ENCODE measurements around the gene OR2A7.
"Not testable (repeated sequence)": the region's sequence is repeated elsewhere in the genome, so short reads cannot be mapped to it uniquely, and the experiment has no call there.

The OR2A7 gene

GRCh38 chr7:144264692-144265091 lies at the start of gene OR2A7:
Gene OR2A7, minus strand, starts transcription at chr7:144264792. Its CDS starts 5,164 bp downstream, at chr7:144259628.
- DNase-seq (ENCODE audit: low spot score); in situ Hi-C loops (cut with MboI; ENCODE audit: low sequenced_read_pairs, unreplicated experiment): not testable (repeated sequence)

- DNase-seq (ENCODE audit: low spot score); in situ Hi-C loops (cut with MboI; ENCODE audit: low sequenced_read_pairs, unreplicated experiment): not testable (repeated sequence)
Measured at GRCh38 chr7:144311872-144312469, 47.4 kb upstream of the OR2A7 start, which contains the start of gene OR2A1. Gene OR2A1, plus strand, starts transcription at chr7:144312419. Its CDS starts 5,706 bp downstream, at chr7:144318125.

- DNase-seq (ENCODE audit: low spot score); in situ Hi-C loops (cut with MboI; ENCODE audit: low sequenced_read_pairs, unreplicated experiment): not testable (repeated sequence)
Measured at GRCh38 chr7:144311218-144311617, 46.6 kb upstream of the OR2A7 start.

GRCh38 chr7:144309702-144310101 lies 45.1 kb upstream of the OR2A7 start:
- in situ Hi-C loops (cut with MboI; ENCODE audit: low sequenced_read_pairs, unreplicated experiment); DNase-seq (ENCODE audit: low spot score): not testable (repeated sequence)

GRCh38 chr7:144305156-144305555 lies 40.6 kb upstream of the OR2A7 start:
- DNase-seq (ENCODE audit: low spot score); in situ Hi-C loops (cut with MboI; ENCODE audit: low sequenced_read_pairs, unreplicated experiment): not testable (repeated sequence)

GRCh38 chr7:144303607-144304006 lies 39.0 kb upstream of the OR2A7 start:
- DNase-seq (ENCODE audit: low spot score); in situ Hi-C loops (cut with MboI; ENCODE audit: low sequenced_read_pairs, unreplicated experiment): not testable (repeated sequence)

GRCh38 chr7:144302578-144303303 lies 38.1 kb upstream of the OR2A7 start:
- in situ Hi-C loops (cut with MboI; ENCODE audit: low sequenced_read_pairs, unreplicated experiment); DNase-seq (ENCODE audit: low spot score): not testable (repeated sequence)

GRCh38 chr7:144293794-144294499 lies 29.4 kb upstream of the OR2A7 start:
- in situ Hi-C loops (cut with MboI; ENCODE audit: low sequenced_read_pairs, unreplicated experiment); DNase-seq (ENCODE audit: low spot score): not testable (repeated sequence)

- in situ Hi-C loops (cut with MboI; ENCODE audit: low sequenced_read_pairs, unreplicated experiment); DNase-seq (ENCODE audit: low spot score): not testable (repeated sequence)
Measured at GRCh38 chr7:144292384-144293161, 28.0 kb upstream of the OR2A7 start.

- DNase-seq (ENCODE audit: low spot score); in situ Hi-C loops (cut with MboI; ENCODE audit: low sequenced_read_pairs, unreplicated experiment): not testable (repeated sequence)
Measured at GRCh38 chr7:144291607-144292006, 27.0 kb upstream of the OR2A7 start.

GRCh38 chr7:144287171-144287784 lies 22.7 kb upstream of the OR2A7 start:
- DNase-seq (ENCODE audit: low spot score); in situ Hi-C loops (cut with MboI; ENCODE audit: low sequenced_read_pairs, unreplicated experiment): not testable (repeated sequence)

- DNase-seq (ENCODE audit: low spot score); in situ Hi-C loops (cut with MboI; ENCODE audit: low sequenced_read_pairs, unreplicated experiment): not testable (repeated sequence)
Measured at GRCh38 chr7:144283716-144284115, 19.1 kb upstream of the OR2A7 start.

- DNase-seq (ENCODE audit: low spot score): not testable (repeated sequence)
Measured at GRCh38 chr7:144282490-144282889, 17.9 kb upstream of the OR2A7 start.

GRCh38 chr7:144281981-144282380 lies 17.4 kb upstream of the OR2A7 start:
- DNase-seq (ENCODE audit: low spot score); in situ Hi-C loops (cut with MboI; ENCODE audit: low sequenced_read_pairs, unreplicated experiment): not testable (repeated sequence)

More at GRCh38 chr7:144282490-144282889, 17.9 kb upstream of the OR2A7 start:
- in situ Hi-C loops (cut with MboI; ENCODE audit: low sequenced_read_pairs, unreplicated experiment): not testable (repeated sequence)

- in situ Hi-C loops (cut with MboI; ENCODE audit: low sequenced_read_pairs, unreplicated experiment); DNase-seq (ENCODE audit: low spot score): not testable (repeated sequence)
Measured at GRCh38 chr7:144280010-144280409, 15.4 kb upstream of the OR2A7 start.

GRCh38 chr7:144275281-144275680 lies 10.7 kb upstream of the OR2A7 start:
- DNase-seq (ENCODE audit: low spot score); in situ Hi-C loops (cut with MboI; ENCODE audit: low sequenced_read_pairs, unreplicated experiment): not testable (repeated sequence)

GRCh38 chr7:144269188-144269587 lies 4.6 kb upstream of the OR2A7 start, which contains the start of gene CTAGE8:
Gene CTAGE8, minus strand, starts transcription at chr7:144269288. Its CDS starts 38 bp downstream, at chr7:144269250.
- in situ Hi-C loops (cut with MboI; ENCODE audit: low sequenced_read_pairs, unreplicated experiment); DNase-seq (ENCODE audit: low spot score): not testable (repeated sequence)

- in situ Hi-C loops (cut with MboI; ENCODE audit: low sequenced_read_pairs, unreplicated experiment); DNase-seq (ENCODE audit: low spot score): not testable (repeated sequence)
Measured at GRCh38 chr7:144262128-144262527, 2.5 kb downstream of the OR2A7 start.
